Stimulated activated CD4-positive, alpha-beta T cell treated with anti-CD3 and anti-CD28 coated beads, Interleukin-15, amount 100 ng/mL, for 24 hours (primary cell): ENCODE measurements around the gene USP17L12.
"Not testable (repeated sequence)": the region's sequence is repeated elsewhere in the genome, so short reads cannot be mapped to it uniquely, and the experiment has no call there.

ENCODE experiments used
- DNase-seq: peaks from one replicate; pipeline ENCODE4 v3.0.0-alpha.2; 2020

USP17L12 gene, protein sequence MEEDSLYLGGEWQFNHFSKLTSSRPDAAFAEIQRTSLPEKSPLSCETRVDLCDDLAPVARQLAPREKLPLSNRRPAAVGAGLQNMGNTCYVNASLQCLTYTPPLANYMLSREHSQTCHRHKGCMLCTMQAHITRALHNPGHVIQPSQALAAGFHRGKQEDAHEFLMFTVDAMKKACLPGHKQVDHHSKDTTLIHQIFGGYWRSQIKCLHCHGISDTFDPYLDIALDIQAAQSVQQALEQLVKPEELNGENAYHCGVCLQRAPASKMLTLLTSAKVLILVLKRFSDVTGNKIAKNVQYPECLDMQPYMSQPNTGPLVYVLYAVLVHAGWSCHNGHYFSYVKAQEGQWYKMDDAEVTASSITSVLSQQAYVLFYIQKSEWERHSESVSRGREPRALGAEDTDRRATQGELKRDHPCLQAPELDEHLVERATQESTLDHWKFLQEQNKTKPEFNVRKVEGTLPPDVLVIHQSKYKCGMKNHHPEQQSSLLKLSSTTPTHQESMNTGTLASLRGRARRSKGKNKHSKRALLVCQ

DNA sequence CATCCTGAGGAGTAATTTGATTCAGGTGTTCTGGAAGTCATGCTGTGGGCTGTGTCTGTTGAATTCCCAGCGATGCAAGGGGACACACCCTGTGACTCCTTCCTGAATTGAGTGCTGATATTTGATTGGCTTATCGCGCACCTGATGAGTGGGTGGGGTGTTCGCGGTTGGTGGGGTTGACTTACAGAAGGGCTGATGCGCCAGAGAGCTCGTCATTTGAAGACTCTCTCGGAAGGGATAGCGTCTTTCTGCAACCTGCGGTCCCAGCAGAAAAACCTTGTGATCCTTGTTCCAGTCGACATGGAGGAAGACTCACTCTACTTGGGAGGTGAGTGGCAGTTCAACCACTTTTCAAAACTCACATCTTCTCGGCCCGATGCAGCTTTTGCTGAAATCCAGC lies at the start of gene USP17L12:
USP17L12 (plus strand) TSS at position 301 of the 400 bp plus-strand sequence; CDS start at position 301, 0 bp downstream.
- DNase-seq = not testable (repeated sequence)

DNA sequence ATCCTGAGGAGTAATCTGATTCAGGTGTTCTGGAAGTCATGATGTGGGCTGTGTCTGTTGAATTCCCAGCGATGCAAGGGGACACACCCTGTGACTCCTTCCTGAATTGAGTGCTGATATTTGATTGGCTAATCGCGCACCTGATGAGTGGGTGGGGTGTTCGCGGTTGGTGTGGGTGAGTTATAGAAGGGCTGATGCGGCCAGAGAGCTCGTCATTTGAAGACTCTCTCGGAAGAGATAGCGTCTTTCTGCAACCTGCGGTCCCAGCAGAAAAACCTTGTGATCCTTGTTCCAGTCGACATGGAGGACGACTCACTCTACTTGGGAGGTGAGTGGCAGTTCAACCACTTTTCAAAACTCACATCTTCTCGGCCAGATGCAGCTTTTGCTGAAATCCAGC lies 9.6 kb upstream of the USP17L12 start, which contains the start of gene USP17L10:
USP17L10 (plus strand) TSS at position 301 of the 400 bp plus-strand sequence; CDS start at position 301, 0 bp downstream.
- DNase-seq = not testable (repeated sequence)

GRCh38 chr4:9214701-9215100 lies 5.3 kb upstream of the USP17L12 start:
- not testable (repeated sequence) for DNase-seq

- DNase-seq = not testable (repeated sequence)
Observed at GRCh38 chr4:9215105-9215504, 4.8 kb upstream of the USP17L12 start, which contains the start of gene USP17L11. USP17L11 (plus strand) TSS chr4:9215405; CDS start chr4:9215405, 0 bp downstream.

DNA sequence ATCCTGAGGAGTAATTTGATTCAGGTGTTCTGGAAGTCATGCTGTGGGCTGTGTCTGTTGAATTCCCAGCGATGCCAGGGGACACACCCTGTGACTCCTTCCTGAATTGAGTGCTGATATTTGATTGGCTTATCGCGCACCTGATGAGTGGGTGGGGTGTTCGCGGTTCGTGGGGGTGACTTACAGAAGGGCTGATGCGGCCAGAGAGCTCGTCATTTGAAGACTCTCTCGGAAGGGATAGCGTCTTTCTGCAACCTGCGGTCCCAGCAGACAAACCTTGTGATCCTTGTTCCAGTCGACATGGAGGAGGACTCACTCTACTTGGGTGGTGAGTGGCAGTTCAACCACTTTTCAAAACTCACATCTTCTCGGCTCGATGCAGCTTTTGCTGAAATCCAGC lies 4.6 kb downstream of the USP17L12 start, which contains the start of gene USP17L13:
USP17L13 (plus strand) TSS at position 301 of the 400 bp plus-strand sequence; CDS start at position 301, 0 bp downstream.
- DNase-seq = not testable (repeated sequence)

GRCh38 chr4:9230249-9230648 lies 10.3 kb downstream of the USP17L12 start:
- not testable (repeated sequence) for DNase-seq

DNA sequence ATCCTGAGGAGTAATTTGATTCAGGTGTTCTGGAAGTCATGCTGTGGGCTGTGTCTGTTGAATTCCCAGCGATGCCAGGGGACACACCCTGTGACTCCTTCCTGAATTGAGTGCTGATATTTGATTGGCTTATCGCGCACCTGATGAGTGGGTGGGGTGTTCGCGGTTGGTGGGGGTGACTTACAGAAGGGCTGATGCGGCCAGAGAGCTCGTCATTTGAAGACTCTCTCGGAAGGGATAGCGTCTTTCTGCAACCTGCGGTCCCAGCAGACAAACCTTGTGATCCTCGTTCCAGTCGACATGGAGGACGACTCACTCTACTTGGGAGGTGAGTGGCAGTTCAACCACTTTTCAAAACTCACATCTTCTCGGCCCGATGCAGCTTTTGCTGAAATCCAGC lies 14.1 kb downstream of the USP17L12 start, which contains the start of gene USP17L15:
USP17L15 (plus strand) TSS at position 301 of the 400 bp plus-strand sequence; CDS start at position 301, 0 bp downstream.
- not testable (repeated sequence) for DNase-seq

DNA sequence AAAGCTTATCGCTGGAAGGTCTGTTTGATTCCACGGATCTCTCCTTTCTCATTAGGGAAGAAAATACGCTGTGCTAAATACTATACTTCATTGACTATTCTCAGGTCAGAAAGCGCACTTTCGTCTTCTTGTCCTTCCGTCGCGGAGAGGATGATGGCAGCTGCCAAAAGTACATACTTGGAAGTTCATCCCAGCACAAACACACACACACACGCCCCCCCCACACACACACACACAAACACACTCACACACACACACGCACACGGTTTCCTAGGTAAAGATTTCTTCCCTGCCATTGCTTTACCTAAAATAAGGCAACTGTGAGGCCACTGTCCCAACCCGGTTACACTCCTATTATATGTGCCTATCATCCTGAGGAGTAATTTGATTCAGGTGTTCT lies 18.5 kb downstream of the USP17L12 start:
- DNase-seq = not testable (repeated sequence)

GRCh38 chr4:9243579-9243978 lies 23.6 kb downstream of the USP17L12 start, which contains the start of gene USP17L17:
USP17L17 (plus strand) TSS chr4:9243879; CDS start chr4:9243879, 0 bp downstream.
- DNase-seq = not testable (repeated sequence)

- DNase-seq = peak; percentile 0
Observed at GRCh38 chr4:9247953-9248680, 28.2 kb downstream of the USP17L12 start, which contains the start of gene USP17L18. USP17L18 (plus strand) TSS chr4:9248630; CDS start chr4:9248630, 0 bp downstream.

GRCh38 chr4:9253078-9253477 lies 33.1 kb downstream of the USP17L12 start, which contains the start of gene USP17L19:
USP17L19 (plus strand) TSS chr4:9253378; CDS start chr4:9253378, 0 bp downstream.
- not testable (repeated sequence) for DNase-seq

DNA sequence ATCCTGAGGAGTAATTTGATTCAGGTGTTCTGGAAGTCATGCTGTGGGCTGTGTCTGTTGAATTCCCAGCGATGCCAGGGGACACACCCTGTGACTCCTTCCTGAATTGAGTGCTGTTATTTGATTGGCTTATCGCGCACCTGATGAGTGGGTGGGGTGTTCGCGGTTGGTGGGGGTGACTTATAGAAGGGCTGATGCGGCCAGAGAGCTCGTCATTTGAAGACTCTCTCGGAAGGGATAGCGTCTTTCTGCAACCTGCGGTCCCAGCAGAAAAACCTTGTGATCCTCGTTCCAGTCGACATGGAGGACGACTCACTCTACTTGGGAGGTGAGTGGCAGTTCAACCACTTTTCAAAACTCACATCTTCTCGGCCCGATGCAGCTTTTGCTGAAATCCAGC lies 37.9 kb downstream of the USP17L12 start, which contains the start of gene USP17L20:
USP17L20 (plus strand) TSS at position 301 of the 400 bp plus-strand sequence; CDS start at position 301, 0 bp downstream.
- DNase-seq = not testable (repeated sequence)

GRCh38 chr4:9262572-9262971 lies 42.6 kb downstream of the USP17L12 start, which contains the start of gene USP17L21:
USP17L21 (plus strand) TSS chr4:9262872; CDS start chr4:9262872, 0 bp downstream.
- DNase-seq = not testable (repeated sequence)

- not testable (repeated sequence) for DNase-seq
Observed at GRCh38 chr4:9267319-9267718, 47.4 kb downstream of the USP17L12 start, which contains the start of gene USP17L22. USP17L22 (plus strand) TSS chr4:9267619; CDS start chr4:9267619, 0 bp downstream.
